Measurements from ENCODE around the gene RNASEH2A.

Gene RNASEH2A

DNA sequence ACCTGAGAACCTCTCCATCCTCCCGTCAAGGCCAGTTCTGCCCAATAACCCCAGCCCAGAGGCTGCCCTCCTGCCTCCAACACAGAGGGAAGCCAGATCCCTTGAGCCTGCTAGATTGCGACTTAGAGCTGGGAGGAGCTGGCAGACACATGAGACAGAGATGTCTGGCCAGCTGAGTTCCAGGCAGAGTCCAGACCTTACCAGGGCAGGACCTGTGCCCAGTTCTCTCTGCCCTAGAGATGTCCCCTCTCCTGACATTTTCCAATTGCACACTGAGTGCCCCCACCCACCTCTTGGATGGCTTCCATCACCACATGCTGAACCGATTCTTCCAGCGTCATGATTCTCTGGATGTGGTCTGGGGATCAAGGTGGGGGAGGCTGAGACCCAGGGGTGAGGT lies 34.1 kb upstream of the RNASEH2A start:
- Histone ChIP-seq H3K36me3 (ENCODE audit: control insufficient read depth, insufficient read depth, low read length) (peaks cover 9% of the 10 kb centered on the region; the same call in 1 of the 2 replicates), H3K27me3 (ENCODE audit: control insufficient read depth, insufficient read depth, low read length) (no peaks in the 10 kb centered on the region), H3K27ac (ENCODE audit: low read length) (no peak overlapping the region), H3K4me1 (ENCODE audit: control insufficient read depth, insufficient read depth, low read length) (peaks cover 3% of the 10 kb centered on the region; the same call in 1 of the 2 replicates), H3K9me3 (ENCODE audit: control insufficient read depth, insufficient read depth, low read length) (no peaks in the 10 kb centered on the region), H3K4me3 (ENCODE audit: low read length) (no peak overlapping the region)
- no peak for DNase-seq (ENCODE audit: low read depth, low spot score)
- no CpG with 5 or more reads among the region's 4 CpGs for WGBS (ENCODE audit: insufficient coverage, insufficient read length)

DNA sequence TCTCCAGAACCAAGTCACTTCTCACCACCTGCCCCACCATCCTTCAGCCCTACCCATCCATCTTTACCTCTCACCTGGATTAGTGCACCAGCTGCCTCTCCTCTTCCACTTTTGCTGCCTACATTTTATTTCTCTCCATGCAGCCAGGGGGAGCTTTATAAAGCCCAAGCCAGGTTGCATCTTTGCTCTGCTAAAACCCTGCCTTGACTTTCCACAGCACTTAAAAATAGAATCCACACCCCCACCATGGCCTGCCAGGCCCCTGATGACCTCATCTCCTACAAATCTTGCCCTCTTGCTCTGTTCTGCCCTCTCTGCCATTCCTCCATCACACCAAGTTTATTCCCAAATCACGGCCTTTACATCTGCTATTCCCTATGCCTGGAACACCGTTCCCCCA lies 32.8 kb upstream of the RNASEH2A start:
- Histone ChIP-seq H3K27ac (ENCODE audit: low read length) (no peak overlapping the region), H3K4me3 (ENCODE audit: low read length) (no peak overlapping the region), H3K4me1 (ENCODE audit: control insufficient read depth, insufficient read depth, low read length) (peaks cover 4% of the 10 kb centered on the region; the same call in 1 of the 2 replicates), H3K36me3 (ENCODE audit: control insufficient read depth, insufficient read depth, low read length) (peaks cover 7% of the 10 kb centered on the region; the same call in 1 of the 2 replicates), H3K27me3 (ENCODE audit: control insufficient read depth, insufficient read depth, low read length) (no peaks in the 10 kb centered on the region), H3K9me3 (ENCODE audit: control insufficient read depth, insufficient read depth, low read length) (no peaks in the 10 kb centered on the region)
- WGBS (ENCODE audit: insufficient coverage, insufficient read length): no CpG with 5 or more reads among the region's 2 CpGs
- no peak for DNase-seq (ENCODE audit: low read depth, low spot score)

DNA sequence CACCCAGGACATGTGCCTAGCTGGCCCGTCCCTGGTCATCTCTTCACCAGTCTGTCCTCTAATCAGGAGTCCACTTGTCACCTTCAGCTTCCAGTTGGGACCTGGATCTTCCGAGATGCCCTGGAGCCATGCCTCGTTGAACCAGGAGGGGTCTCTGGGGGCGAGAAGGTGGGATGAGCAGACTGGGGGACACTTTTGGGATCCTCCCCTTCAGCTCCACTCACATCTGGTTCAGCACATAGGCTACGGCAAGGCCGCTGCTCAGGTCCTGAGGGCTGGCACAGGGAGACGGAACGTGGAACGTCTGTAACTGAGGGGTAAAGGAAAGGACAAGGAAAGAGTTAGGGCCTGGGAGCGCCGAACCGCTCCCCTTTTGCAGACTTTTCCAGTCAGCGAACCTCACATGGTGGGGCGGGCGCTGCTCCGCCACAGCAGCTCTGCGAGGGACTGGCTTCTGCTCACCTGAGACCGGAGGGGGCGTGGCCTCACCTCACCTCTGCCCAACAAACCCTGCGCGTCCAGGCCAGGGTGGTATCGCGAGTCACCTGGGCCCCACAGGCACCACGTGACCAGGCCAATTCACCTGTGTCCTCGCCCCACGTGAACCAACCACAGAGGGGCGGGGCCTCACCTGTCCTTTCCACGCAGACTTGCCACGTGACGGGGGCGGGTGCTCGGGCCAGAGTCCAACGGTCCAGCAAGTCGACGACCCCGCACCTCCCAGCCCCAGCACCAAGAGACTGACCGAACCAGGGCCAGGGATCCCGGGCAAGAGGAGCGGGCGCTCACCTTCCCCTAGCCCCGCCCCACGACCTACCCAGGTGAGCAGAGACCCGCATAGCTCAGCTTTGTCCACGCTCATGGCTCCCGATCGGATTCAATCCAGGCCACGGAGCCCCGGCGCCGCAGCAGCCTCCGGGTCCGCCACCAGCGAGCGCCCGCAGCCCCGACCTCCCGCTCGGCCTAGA lies 31.5 kb upstream of the RNASEH2A start, which contains the start of gene HOOK2:
Gene HOOK2, minus strand, starts transcription at position 965 of the 968 bp plus-strand sequence. Its CDS starts 103 bp downstream, at position 862.
- Histone ChIP-seq H3K4me1 (ENCODE audit: control insufficient read depth, insufficient read depth, low read length) (peaks cover 7% of the 10 kb centered on the region; the same call in 1 of the 2 replicates), H3K9me3 (ENCODE audit: control insufficient read depth, insufficient read depth, low read length) (no peaks in the 10 kb centered on the region), H3K36me3 (ENCODE audit: control insufficient read depth, insufficient read depth, low read length) (peaks cover 7% of the 10 kb centered on the region; the same call in 1 of the 2 replicates), H3K4me3 (ENCODE audit: low read length) (peak within 1 kb of the TSS; percentile 43; the same call in 1 of the 2 replicates), H3K27ac (ENCODE audit: low read length) (no peak within 1 kb of the TSS), H3K27me3 (ENCODE audit: control insufficient read depth, insufficient read depth, low read length) (no peaks in the 10 kb centered on the region)
- no CpG with 5 or more reads among the region's 58 CpGs for WGBS (ENCODE audit: insufficient coverage, insufficient read length)
- DNase-seq (ENCODE audit: low read depth, low spot score): no peak

DNA sequence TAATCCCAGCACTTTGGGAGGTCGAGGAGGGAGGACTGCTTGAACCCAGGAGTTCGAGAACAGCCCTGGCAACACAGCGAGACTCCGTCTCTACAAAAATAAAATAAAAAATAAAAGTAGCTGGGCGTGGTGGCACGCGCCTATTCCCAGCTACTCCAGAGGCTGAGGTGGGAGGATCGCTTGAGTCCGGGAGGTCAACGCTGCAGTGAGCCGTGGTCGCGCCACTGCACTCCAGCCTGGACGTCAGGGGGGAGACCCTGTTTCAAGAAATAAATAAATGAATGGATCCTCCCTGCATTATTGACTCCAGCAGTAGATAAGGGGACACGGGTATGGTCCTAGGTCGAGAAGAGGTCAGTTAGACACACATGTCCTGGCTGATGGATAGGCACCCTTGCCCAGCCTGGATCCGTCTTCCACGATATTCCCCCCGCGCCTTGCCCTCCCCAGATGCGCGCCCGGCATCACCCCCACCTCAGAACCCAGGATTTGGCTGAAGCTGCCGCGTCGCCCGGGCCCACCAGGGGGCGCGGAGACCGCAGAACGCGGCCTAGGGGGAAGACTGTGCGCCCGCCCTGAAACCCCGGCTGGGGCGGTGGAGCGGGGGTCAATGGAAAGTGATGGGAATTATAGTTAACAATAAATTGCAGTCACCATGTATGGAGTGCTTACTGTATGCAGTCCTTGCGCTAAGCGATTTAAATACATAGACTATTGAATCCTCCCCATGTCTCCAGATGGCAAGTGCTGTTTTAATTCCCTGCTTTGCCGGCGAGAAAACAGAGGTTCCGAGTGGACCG lies 29.0 kb upstream of the RNASEH2A start:
- no peaks in the 10 kb centered on the region; the same call in 1 of the 2 replicates for H3K36me3 ChIP-seq (ENCODE audit: control insufficient read depth, insufficient read depth, low read length)
- no peak overlapping the region for H3K27ac ChIP-seq (ENCODE audit: low read length)
- WGBS (ENCODE audit: insufficient coverage, insufficient read length): no CpG with 5 or more reads among the region's 43 CpGs
- H3K4me3 ChIP-seq (ENCODE audit: low read length): peak overlapping the region; percentile 61; the same call in 1 of the 2 replicates
- H3K4me1 ChIP-seq (ENCODE audit: control insufficient read depth, insufficient read depth, low read length): peaks cover 9% of the 10 kb centered on the region; the same call in 1 of the 2 replicates
- H3K27me3 ChIP-seq (ENCODE audit: control insufficient read depth, insufficient read depth, low read length): no peaks in the 10 kb centered on the region
- H3K9me3 ChIP-seq (ENCODE audit: control insufficient read depth, insufficient read depth, low read length): no peaks in the 10 kb centered on the region
- DNase-seq (ENCODE audit: low read depth, low spot score): no peak

DNA sequence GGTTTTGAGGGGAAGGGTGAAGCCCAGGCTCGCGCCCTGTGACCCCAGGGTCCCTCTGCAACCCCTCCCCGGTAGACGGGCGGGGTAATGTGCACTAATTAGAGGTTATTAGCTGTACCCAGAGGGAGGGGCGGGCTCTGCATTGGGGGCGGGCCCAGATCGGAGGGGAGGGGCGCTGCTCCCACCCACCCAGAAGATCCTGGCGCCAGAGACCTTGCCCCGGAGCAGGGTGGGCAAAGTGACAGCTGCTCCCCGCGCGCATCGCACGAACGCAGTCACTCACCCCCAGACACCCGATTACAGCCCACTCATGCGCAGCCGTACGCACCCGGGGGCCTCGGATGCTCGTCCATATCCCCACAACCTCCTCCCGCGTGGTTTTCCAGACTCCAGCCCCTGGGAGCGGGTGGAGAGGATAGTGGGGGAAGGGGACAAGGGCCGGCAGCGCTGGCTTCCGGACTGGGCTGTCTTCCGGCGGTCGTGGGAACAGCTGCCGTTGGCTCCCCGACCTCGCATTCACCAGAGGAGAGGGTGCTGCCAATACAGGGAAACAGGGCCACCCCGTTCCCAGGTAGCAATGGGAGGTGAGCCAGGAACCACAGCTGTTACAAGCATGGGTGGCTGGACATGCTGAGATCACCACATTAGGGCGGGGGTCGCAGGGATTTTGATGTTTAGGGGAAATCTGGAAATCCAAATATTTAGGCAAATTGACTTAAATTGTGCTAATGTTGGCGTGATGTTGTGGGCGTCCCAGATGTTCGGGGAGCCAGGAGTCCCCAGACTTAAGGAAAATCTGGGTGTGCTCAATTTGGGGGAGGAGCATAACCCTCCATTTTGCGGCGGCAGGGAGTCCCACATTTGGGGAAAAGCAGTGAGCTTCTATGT lies 28.1 kb upstream of the RNASEH2A start:
- Histone ChIP-seq H3K4me1 (ENCODE audit: control insufficient read depth, insufficient read depth, low read length) (peaks cover 9% of the 10 kb centered on the region; the same call in 1 of the 2 replicates), H3K27ac (ENCODE audit: low read length) (no peak overlapping the region), H3K36me3 (ENCODE audit: control insufficient read depth, insufficient read depth, low read length) (no peaks in the 10 kb centered on the region; the same call in 1 of the 2 replicates), H3K4me3 (ENCODE audit: low read length) (peak overlapping the region; percentile 61; the same call in 1 of the 2 replicates), H3K9me3 (ENCODE audit: control insufficient read depth, insufficient read depth, low read length) (no peaks in the 10 kb centered on the region), H3K27me3 (ENCODE audit: control insufficient read depth, insufficient read depth, low read length) (no peaks in the 10 kb centered on the region)
- DNase-seq (ENCODE audit: low read depth, low spot score): no peak
- WGBS (ENCODE audit: insufficient coverage, insufficient read length): no CpG with 5 or more reads among the region's 44 CpGs

DNA sequence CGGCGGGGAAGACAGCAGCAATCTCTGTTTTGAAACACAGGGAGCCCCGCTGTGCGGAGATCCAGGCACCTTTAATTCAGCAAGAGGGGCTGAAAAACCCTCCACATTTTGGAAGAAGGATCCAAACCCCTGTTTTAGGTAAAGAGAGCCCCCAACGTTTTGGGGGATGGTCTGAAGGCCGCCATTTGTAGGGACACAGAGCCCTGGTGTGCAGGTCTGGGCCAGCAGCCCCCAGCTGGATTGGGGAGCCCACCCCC lies 27.6 kb upstream of the RNASEH2A start:
- WGBS (ENCODE audit: insufficient coverage, insufficient read length): no CpG with 5 or more reads among the region's 6 CpGs
- Histone ChIP-seq H3K4me1 (ENCODE audit: control insufficient read depth, insufficient read depth, low read length) (peaks cover 14% of the 10 kb centered on the region; the same call in 1 of the 2 replicates), H3K4me3 (ENCODE audit: low read length) (no peak overlapping the region; the same call in 1 of the 2 replicates), H3K36me3 (ENCODE audit: control insufficient read depth, insufficient read depth, low read length) (no peaks in the 10 kb centered on the region; the same call in 1 of the 2 replicates), H3K9me3 (ENCODE audit: control insufficient read depth, insufficient read depth, low read length) (no peaks in the 10 kb centered on the region), H3K27me3 (ENCODE audit: control insufficient read depth, insufficient read depth, low read length) (no peaks in the 10 kb centered on the region), H3K27ac (ENCODE audit: low read length) (no peak overlapping the region)
- no peak for DNase-seq (ENCODE audit: low read depth, low spot score)

DNA sequence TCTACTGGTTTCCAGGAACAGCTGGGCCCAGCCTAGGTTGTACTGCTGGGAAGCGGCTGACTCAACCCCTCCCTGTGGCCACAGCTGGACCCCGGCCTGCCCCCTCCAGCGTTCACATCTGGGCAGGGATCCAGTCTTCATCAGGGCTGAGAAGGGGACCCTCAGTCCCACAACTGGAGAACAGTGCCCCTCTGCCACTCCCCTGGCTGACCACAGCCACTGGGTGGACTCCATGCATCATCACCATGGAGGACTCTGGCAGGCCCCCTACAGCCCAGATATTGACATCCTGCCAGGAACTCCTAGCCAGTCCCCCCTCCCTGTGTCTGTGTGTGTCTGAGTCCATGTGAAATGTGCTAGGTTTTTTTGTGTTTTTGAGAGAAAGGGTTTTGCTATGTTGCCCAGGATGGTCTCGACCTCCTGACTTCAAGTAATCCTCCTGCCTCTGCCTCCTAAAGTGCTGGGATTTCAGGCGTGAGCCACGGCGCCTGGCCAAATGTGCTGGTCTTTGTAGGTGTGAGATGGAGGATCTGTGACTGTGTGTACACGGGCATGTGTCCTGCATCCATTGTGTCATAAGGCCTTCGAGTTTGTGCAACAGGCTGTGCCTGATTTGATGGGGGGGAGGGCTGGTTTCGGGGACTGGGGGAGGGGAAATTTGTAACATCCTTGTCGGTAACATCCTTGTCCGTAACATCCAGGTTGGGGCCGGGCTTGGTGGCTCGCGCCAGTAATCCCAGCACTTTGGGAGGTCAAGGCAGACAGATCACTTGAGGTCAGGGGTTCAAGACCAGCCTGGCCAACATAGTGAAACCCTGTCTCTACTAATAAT lies 27.0 kb upstream of the RNASEH2A start:
- H3K9me3 ChIP-seq (ENCODE audit: control insufficient read depth, insufficient read depth, low read length): no peaks in the 10 kb centered on the region
- no CpG with 5 or more reads among the region's 15 CpGs for WGBS (ENCODE audit: insufficient coverage, insufficient read length)
- no peak overlapping the region for H3K27ac ChIP-seq (ENCODE audit: low read length)
- H3K36me3 ChIP-seq (ENCODE audit: control insufficient read depth, insufficient read depth, low read length): no peaks in the 10 kb centered on the region; the same call in 1 of the 2 replicates
- H3K4me3 ChIP-seq (ENCODE audit: low read length): no peak overlapping the region
- no peak for DNase-seq (ENCODE audit: low read depth, low spot score)
- peaks cover 14% of the 10 kb centered on the region; the same call in 1 of the 2 replicates for H3K4me1 ChIP-seq (ENCODE audit: control insufficient read depth, insufficient read depth, low read length)
- no peaks in the 10 kb centered on the region for H3K27me3 ChIP-seq (ENCODE audit: control insufficient read depth, insufficient read depth, low read length)

DNA sequence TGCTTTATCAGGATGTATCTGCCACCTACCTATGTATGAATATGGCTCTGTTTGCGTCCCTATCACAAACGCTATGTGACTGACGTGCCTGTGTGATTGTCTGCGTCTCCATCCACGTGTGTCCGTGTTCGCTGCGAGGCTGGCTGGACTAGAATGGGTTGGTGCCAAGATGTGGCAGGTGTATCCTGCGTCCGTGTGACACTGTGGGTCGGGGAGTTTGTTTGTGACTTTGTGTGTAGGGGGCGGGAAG lies 24.3 kb upstream of the RNASEH2A start:
- H3K4me1 ChIP-seq (ENCODE audit: control insufficient read depth, insufficient read depth, low read length): peaks cover 14% of the 10 kb centered on the region; the same call in 1 of the 2 replicates
- H3K36me3 ChIP-seq (ENCODE audit: control insufficient read depth, insufficient read depth, low read length): no peaks in the 10 kb centered on the region; the same call in 1 of the 2 replicates
- H3K9me3 ChIP-seq (ENCODE audit: control insufficient read depth, insufficient read depth, low read length): no peaks in the 10 kb centered on the region
- peak overlapping the region; percentile 43; the same call in 1 of the 2 replicates for H3K4me3 ChIP-seq (ENCODE audit: low read length)
- WGBS (ENCODE audit: insufficient coverage, insufficient read length): no CpG with 5 or more reads among the region's 12 CpGs
- no peaks in the 10 kb centered on the region for H3K27me3 ChIP-seq (ENCODE audit: control insufficient read depth, insufficient read depth, low read length)
- no peak for DNase-seq (ENCODE audit: low read depth, low spot score)
- no peak overlapping the region for H3K27ac ChIP-seq (ENCODE audit: low read length)

Measured in iPS DF 6.9 (cell line).